Measurements from ENCODE around the gene SYK. TPM values are rescaled to one million over a fixed set of nuclear protein-coding genes. Genes with fewer than 3 reads are reported as not detected.

Gene SYK
- polyA plus RNA-seq, 3 donors, result 51.1 to 186 (median 177) TPM

DNA sequence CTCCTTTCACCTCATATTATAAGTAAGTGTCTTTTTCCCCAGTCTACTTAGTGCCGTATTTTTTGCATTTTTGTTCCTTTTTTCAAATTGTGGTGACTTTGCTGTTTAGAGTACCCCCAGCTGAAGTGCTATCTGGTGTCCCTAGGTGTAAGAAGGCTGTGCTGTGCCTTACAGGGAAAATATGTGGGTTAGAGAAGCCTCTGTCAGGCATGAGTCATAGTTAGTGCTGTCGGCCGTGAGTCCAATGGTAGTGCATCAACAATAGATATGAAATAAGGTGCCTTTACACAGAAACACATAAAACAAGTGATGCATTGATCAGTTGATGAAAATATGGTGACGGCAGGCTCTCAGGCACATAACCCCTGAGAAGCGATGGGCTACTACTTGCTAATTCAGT, 20.1 kb downstream of the SYK start:
- Histone ChIP-seq H3K36me3 (replicated peaks in 1 of 2; ENCODE audit: control insufficient read depth in 1 of 2, insufficient read depth in 2 of 2, low read length in 2 of 2) (peaks cover 20 to 77% of the 10 kb centered on the region in 2 donors), H3K27me3 (ENCODE audit: control insufficient read depth in 2 of 2, insufficient read depth in 2 of 2, low read length in 2 of 2) (no peaks in the 10 kb centered on the region), H3K4me1 (ENCODE audit: control insufficient read depth in 1 of 2, insufficient read depth in 2 of 2, low read length in 2 of 2) (peaks cover 33 to 59% of the 10 kb centered on the region in 2 donors), H3K27ac (ENCODE audit: low read depth in 1 of 2, low read length in 2 of 2) (peak overlapping the region in 1 of 2 donors; percentile 62), H3K79me2 (ENCODE audit: insufficient read depth, low read length) (peaks cover 100% of the 10 kb centered on the region), H3K4me2 (replicated peaks; ENCODE audit: extremely low read depth, low read length, poor library complexity, severe bottlenecking) (no peak overlapping the region), H3K9me3 (replicated peaks in 1 of 2; ENCODE audit: control insufficient read depth in 1 of 2, insufficient read depth in 1 of 2, low read length in 2 of 2) (no peaks in the 10 kb centered on the region), H4K20me1 (ENCODE audit: insufficient read depth, low read length) (peaks cover 95% of the 10 kb centered on the region), H2AFZ (ENCODE audit: insufficient read depth, low read depth, low read length, poor library complexity, severe bottlenecking) (no peak overlapping the region), H3K9ac (ENCODE audit: insufficient read depth, low read length, poor library complexity, severe bottlenecking) (no peak overlapping the region), H3K4me3 (replicated peaks in 1 of 3; ENCODE audit: low read depth in 2 of 3, low read length in 3 of 3) (no peak overlapping the region)
- Mint-ChIP-seq H3K36me3 (peaks cover 76 to 79% of the 10 kb centered on the region in 2 donors), H3K27me3 (ENCODE audit: low read depth in 3 of 3) (no peaks in the 10 kb centered on the region), H3K4me3 (no peak overlapping the region), H3K9me3 (peaks cover 8 to 15% (median 10%) of the 10 kb centered on the region in 7 donors), H3K27ac (peak overlapping the region; percentile 25 to 88 (median 66)), H3K4me1 (peaks cover 63% of the 10 kb centered on the region)
- DNase-seq, result peak in 1 of 3 donors; percentile 41
- TF ChIP-seq, protein P1, sequence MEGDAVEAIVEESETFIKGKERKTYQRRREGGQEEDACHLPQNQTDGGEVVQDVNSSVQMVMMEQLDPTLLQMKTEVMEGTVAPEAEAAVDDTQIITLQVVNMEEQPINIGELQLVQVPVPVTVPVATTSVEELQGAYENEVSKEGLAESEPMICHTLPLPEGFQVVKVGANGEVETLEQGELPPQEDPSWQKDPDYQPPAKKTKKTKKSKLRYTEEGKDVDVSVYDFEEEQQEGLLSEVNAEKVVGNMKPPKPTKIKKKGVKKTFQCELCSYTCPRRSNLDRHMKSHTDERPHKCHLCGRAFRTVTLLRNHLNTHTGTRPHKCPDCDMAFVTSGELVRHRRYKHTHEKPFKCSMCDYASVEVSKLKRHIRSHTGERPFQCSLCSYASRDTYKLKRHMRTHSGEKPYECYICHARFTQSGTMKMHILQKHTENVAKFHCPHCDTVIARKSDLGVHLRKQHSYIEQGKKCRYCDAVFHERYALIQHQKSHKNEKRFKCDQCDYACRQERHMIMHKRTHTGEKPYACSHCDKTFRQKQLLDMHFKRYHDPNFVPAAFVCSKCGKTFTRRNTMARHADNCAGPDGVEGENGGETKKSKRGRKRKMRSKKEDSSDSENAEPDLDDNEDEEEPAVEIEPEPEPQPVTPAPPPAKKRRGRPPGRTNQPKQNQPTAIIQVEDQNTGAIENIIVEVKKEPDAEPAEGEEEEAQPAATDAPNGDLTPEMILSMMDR (IDR thresholded peaks at IDR 0.05), result no peak
- intact Hi-C loops (cut with micrococcal nuclease), result loop anchor here in 1 of 2 donors (10.0 kb wide), 1 partner anchor 47 kb away; no protein-coding TSS in a partner anchor
- WGBS (ENCODE audit: insufficient coverage), result no CpG with 5 or more reads among the region's 5 CpGs

DNA sequence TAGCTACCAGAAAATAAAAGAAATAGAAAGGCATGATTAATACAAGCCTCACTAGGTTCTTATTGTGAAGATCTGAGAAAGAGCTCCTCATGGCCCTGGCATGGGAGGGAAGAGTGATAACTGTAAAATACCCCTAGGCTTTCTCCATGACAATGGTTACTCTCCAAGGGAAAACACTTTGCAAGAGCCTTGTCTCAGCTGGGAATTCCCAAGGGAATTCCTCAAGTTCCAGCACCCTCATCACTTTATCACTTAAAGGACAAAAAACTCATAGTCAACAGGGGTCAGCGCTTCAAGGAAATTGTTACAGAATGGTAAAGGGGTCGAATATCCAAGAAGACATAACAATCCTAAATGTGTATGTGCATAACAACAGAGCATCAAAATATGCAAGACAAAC, 21.2 kb downstream of the SYK start:
- no peak overlapping the region for H3K4me3 Mint-ChIP-seq
- peak overlapping the region in 4 of 7 donors; percentile 31 to 81 (median 66) for H3K27ac Mint-ChIP-seq

More for the DNA sequence above, 21.2 kb downstream of the SYK start:
- whole genome bisulfite sequencing (ENCODE audit: insufficient coverage), result no CpG with 5 or more reads among the region's 2 CpGs
- intact Hi-C loops (cut with micrococcal nuclease), result loop anchor here in 1 of 2 donors (10.0 kb wide), 1 partner anchor 48 kb away; no protein-coding TSS in a partner anchor
- H3K4me1 ChIP-seq (ENCODE audit: control insufficient read depth in 1 of 2, insufficient read depth in 2 of 2, low read length in 2 of 2), result peaks cover 42 to 61% of the 10 kb centered on the region in 2 donors
- no peaks in the 10 kb centered on the region for H3K27me3 ChIP-seq (ENCODE audit: control insufficient read depth in 2 of 2, insufficient read depth in 2 of 2, low read length in 2 of 2)
- no peak overlapping the region for H2AFZ ChIP-seq (ENCODE audit: insufficient read depth, low read depth, low read length, poor library complexity, severe bottlenecking)
- peaks cover 98% of the 10 kb centered on the region for H3K79me2 ChIP-seq (ENCODE audit: insufficient read depth, low read length)
- H3K4me3 ChIP-seq (replicated peaks in 1 of 3; ENCODE audit: low read depth in 2 of 3, low read length in 3 of 3), result no peak overlapping the region
- no peak overlapping the region for H3K4me2 ChIP-seq (replicated peaks; ENCODE audit: extremely low read depth, low read length, poor library complexity, severe bottlenecking)
- peaks cover 94% of the 10 kb centered on the region for H4K20me1 ChIP-seq (ENCODE audit: insufficient read depth, low read length)
- DNase-seq, result peak in 1 of 3 donors; percentile 45
- peak overlapping the region in 1 of 2 donors; percentile 43 for H3K27ac ChIP-seq (ENCODE audit: low read depth in 1 of 2, low read length in 2 of 2)
- Mint-ChIP-seq H3K4me1 (peaks cover 64% of the 10 kb centered on the region), H3K27me3 (ENCODE audit: low read depth in 3 of 3) (peaks cover 0 to 1% (median 0%) of the 10 kb centered on the region in 3 donors), H3K36me3 (peaks cover 67 to 68% of the 10 kb centered on the region in 2 donors), H3K9me3 (peaks cover 8 to 15% (median 10%) of the 10 kb centered on the region in 7 donors)
- TF ChIP-seq, protein P1 (IDR thresholded peaks at IDR 0.05), result no peak
- H3K9ac ChIP-seq (ENCODE audit: insufficient read depth, low read length, poor library complexity, severe bottlenecking), result no peak overlapping the region
- H3K36me3 ChIP-seq (replicated peaks in 1 of 2; ENCODE audit: control insufficient read depth in 1 of 2, insufficient read depth in 2 of 2, low read length in 2 of 2), result peaks cover 20 to 66% of the 10 kb centered on the region in 2 donors
- H3K9me3 ChIP-seq (replicated peaks in 1 of 2; ENCODE audit: control insufficient read depth in 1 of 2, insufficient read depth in 1 of 2, low read length in 2 of 2), result no peaks in the 10 kb centered on the region

Data from CD14-positive monocyte (primary cell).